GM18873 (cell line): Measurements from ENCODE around the gene GLRA3.
"Not testable (repeated sequence)": the region's sequence is repeated elsewhere in the genome, so short reads cannot be mapped to it uniquely, and the experiment has no call there.

Source experiments
- ATAC-seq: cut with Tn5 transposase; IDR thresholded peaks from one replicate; pipeline ENCODE4 v1.9.1; 2021; ENCODE audit warnings: mild to moderate bottlenecking, moderate library complexity, moderate number of reproducible peaks; ENCODE audit not compliant: unreplicated experiment, low FRiP score

Gene GLRA3

GRCh38 chr4:174828845-174829701 lies at the start of gene GLRA3:
TSS of gene GLRA3 (minus strand) at chr4:174829247. CDS start at chr4:174828811, 436 bp downstream.
- ATAC-seq: no peak

- no peak for ATAC-seq
Measured at GRCh38 chr4:174874898-174875297, 45.9 kb upstream of the GLRA3 start.

GRCh38 chr4:174873931-174874330 lies 44.9 kb upstream of the GLRA3 start:
- ATAC-seq: no peak

- ATAC-seq: not testable (repeated sequence)
Measured at GRCh38 chr4:174873146-174873545, 44.1 kb upstream of the GLRA3 start.

GRCh38 chr4:174871407-174871806 lies 42.4 kb upstream of the GLRA3 start:
- ATAC-seq: no peak

GRCh38 chr4:174870311-174870710 lies 41.3 kb upstream of the GLRA3 start:
- no peak for ATAC-seq

- ATAC-seq: no peak
Measured at GRCh38 chr4:174869339-174869738, 40.3 kb upstream of the GLRA3 start.

GRCh38 chr4:174867903-174868302 lies 38.9 kb upstream of the GLRA3 start:
- no peak for ATAC-seq

- no peak for ATAC-seq
Measured at GRCh38 chr4:174865418-174865985, 36.5 kb upstream of the GLRA3 start.

GRCh38 chr4:174864031-174864430 lies 35.0 kb upstream of the GLRA3 start:
- no peak for ATAC-seq

GRCh38 chr4:174860588-174860987 lies 31.5 kb upstream of the GLRA3 start:
- no peak for ATAC-seq

- peak; percentile 71 for ATAC-seq
Measured at GRCh38 chr4:174859904-174860303, 30.9 kb upstream of the GLRA3 start.

- ATAC-seq: no peak
Measured at GRCh38 chr4:174856926-174857800, 28.1 kb upstream of the GLRA3 start.

- ATAC-seq: no peak
Measured at GRCh38 chr4:174855050-174855449, 26.0 kb upstream of the GLRA3 start.

- no peak for ATAC-seq
Measured at GRCh38 chr4:174853629-174854028, 24.6 kb upstream of the GLRA3 start.

GRCh38 chr4:174848596-174848995 lies 19.5 kb upstream of the GLRA3 start:
- no peak for ATAC-seq

GRCh38 chr4:174847801-174848427 lies 18.9 kb upstream of the GLRA3 start:
- no peak for ATAC-seq

GRCh38 chr4:174835536-174835935 lies 6.5 kb upstream of the GLRA3 start:
- no peak for ATAC-seq

GRCh38 chr4:174834477-174834876 lies 5.4 kb upstream of the GLRA3 start:
- no peak for ATAC-seq

GRCh38 chr4:174826660-174827059 lies 2.4 kb downstream of the GLRA3 start:
- no peak for ATAC-seq

- ATAC-seq: no peak
Measured at GRCh38 chr4:174815282-174815681, 13.8 kb downstream of the GLRA3 start.
